HEK293 (cell line): Measurements from ENCODE around the gene HTR2C.

Experiments used
- CTCF ChIA-PET: fragments of 350-600 bp; formaldehyde crosslinking; extraction: SDS; loops from one replicate; lab custom pipeline; 2021; ENCODE audit warnings: antibody characterized with exemption; lab: Yijun Ruan, JAX
- POLR2A ChIA-PET: fragments of 300-600 bp; formaldehyde crosslinking; extraction: SDS; loops from one replicate; lab custom pipeline; 2020; ENCODE audit warnings: antibody characterized with exemption, inconsistent platforms; lab: Yijun Ruan, JAX
- H3K27ac ChIP-seq: fragments of 200-500 bp; sonication (Bioruptor generic); 2 replicates; pipeline ENCODE4 v1.5.1; 2014; ENCODE audit warnings: low read depth, low read length, control low read depth, inconsistent platforms; ENCODE audit errors: extremely low read depth
- H3K36me3 ChIP-seq, 2 experiments: fragments of 200-500 bp in 1 of 2; sonication (Bioruptor generic) in 1 of 2; 1 replicate in 1 of 2; 2 replicates in 1 of 2; pipeline ENCODE4 v1.5.1; 2014 to 2017; ENCODE audit warnings: inconsistent platforms in 2 of 2, low read length in 2 of 2; ENCODE audit not compliant: control insufficient read depth in 2 of 2, insufficient read depth in 1 of 2
- H3K4me1 ChIP-seq: fragments of 200-500 bp; sonication (Bioruptor generic); 2 replicates; pipeline ENCODE4 v1.5.1; 2014; ENCODE audit warnings: mild to moderate bottlenecking, low read length, inconsistent platforms; ENCODE audit not compliant: control insufficient read depth, insufficient read depth
- H3K4me3 ChIP-seq: 2 replicates; pipeline ENCODE4 v1.5.1; 2011; ENCODE audit warnings: low read depth, mild to moderate bottlenecking, control low read depth, low read length, moderate library complexity
- H3K9me3 ChIP-seq: fragments of 200-500 bp; sonication (Bioruptor generic); 2 replicates; pipeline ENCODE4 v1.5.1; 2014; ENCODE audit warnings: low read depth, low read length, inconsistent platforms; ENCODE audit not compliant: control insufficient read depth, insufficient read depth
- HOXA7 ChIP-seq: sonication (generic); formaldehyde crosslinking; IDR thresholded peaks from 2 replicates; pipeline ENCODE4 v1.8.1; 2022; ENCODE audit warnings: missing genetic modification reagents, borderline replicate concordance
- PATZ1 ChIP-seq: fragments of 450-650 bp; formaldehyde crosslinking; IDR thresholded peaks from 2 replicates; pipeline ENCODE4 v1.5.1; 2016; ENCODE audit warnings: missing biosample characterization, missing genetic modification characterization
- TRIM28 ChIP-seq: IDR thresholded peaks from 2 replicates; pipeline ENCODE4 v1.6.1; 2011; ENCODE audit warnings: low read length, control low read depth, borderline replicate concordance
- ZBTB17 ChIP-seq: fragments of 450-650 bp; formaldehyde crosslinking; IDR thresholded peaks from 2 replicates; pipeline ENCODE4 v1.5.1; 2016; ENCODE audit warnings: missing biosample characterization, missing genetic modification characterization
- ZBTB21 ChIP-seq: fragments of 450-650 bp; formaldehyde crosslinking; IDR thresholded peaks from 2 replicates; pipeline ENCODE4 v1.5.1; 2017; ENCODE audit warnings: missing biosample characterization, missing genetic modification characterization
- ZBTB48 ChIP-seq: fragments of 450-650 bp; formaldehyde crosslinking; IDR thresholded peaks from 2 replicates; pipeline ENCODE4 v1.5.1; 2016; ENCODE audit warnings: missing biosample characterization, missing genetic modification characterization
- ZNF175 ChIP-seq: fragments of 450-650 bp; formaldehyde crosslinking; IDR thresholded peaks from 2 replicates; pipeline ENCODE4 v1.5.1; 2016; ENCODE audit warnings: missing biosample characterization, missing genetic modification characterization
- ZNF184 ChIP-seq: fragments of 450-650 bp; IDR thresholded peaks from 2 replicates; pipeline ENCODE4 v1.5.1; 2018; ENCODE audit warnings: missing biosample characterization, mild to moderate bottlenecking, missing genetic modification characterization
- ZNF24 ChIP-seq: fragments of 450-650 bp; formaldehyde crosslinking; IDR thresholded peaks from 2 replicates; pipeline ENCODE4 v1.5.1; 2016; ENCODE audit warnings: missing biosample characterization, missing genetic modification characterization
- ZNF280D ChIP-seq: fragments of 450-650 bp; formaldehyde crosslinking; IDR thresholded peaks from 2 replicates; pipeline ENCODE4 v1.5.1; 2016; ENCODE audit warnings: missing biosample characterization, missing genetic modification characterization
- ZNF292 ChIP-seq: fragments of 450-650 bp; formaldehyde crosslinking; IDR thresholded peaks from 2 replicates; pipeline ENCODE4 v1.5.1; 2016; ENCODE audit warnings: low read depth, missing biosample characterization, missing genetic modification characterization, borderline replicate concordance
- ZNF433 ChIP-seq: fragments of 450-650 bp; formaldehyde crosslinking; IDR thresholded peaks from 2 replicates; pipeline ENCODE4 v1.5.1; 2016; ENCODE audit warnings: missing biosample characterization, missing genetic modification characterization, low read depth
- ZNF514 ChIP-seq: fragments of 450-650 bp; formaldehyde crosslinking; IDR thresholded peaks from 2 replicates; pipeline ENCODE4 v1.5.1; 2016; ENCODE audit warnings: missing biosample characterization, missing genetic modification characterization
- ZNF549 ChIP-seq: fragments of 450-650 bp; IDR thresholded peaks from 2 replicates; pipeline ENCODE4 v1.5.1; 2018; ENCODE audit warnings: missing biosample characterization, missing genetic modification characterization, mild to moderate bottlenecking, inconsistent platforms, moderate library complexity
- ZNF561 ChIP-seq: fragments of 450-650 bp; IDR thresholded peaks from 2 replicates; pipeline ENCODE4 v1.5.1; 2018; ENCODE audit warnings: missing biosample characterization, missing genetic modification characterization, borderline replicate concordance
- ZNF585B ChIP-seq: fragments of 450-650 bp; formaldehyde crosslinking; IDR thresholded peaks from 2 replicates; pipeline ENCODE4 v1.5.1; 2016; ENCODE audit warnings: missing biosample characterization, missing genetic modification characterization
- ZNF664 ChIP-seq: fragments of 450-650 bp; formaldehyde crosslinking; IDR thresholded peaks from 2 replicates; pipeline ENCODE4 v1.5.1; 2016; ENCODE audit warnings: missing biosample characterization, missing genetic modification characterization
- ZSCAN30 ChIP-seq: fragments of 450-650 bp; IDR thresholded peaks from 2 replicates; pipeline ENCODE4 v1.5.1; 2018; ENCODE audit warnings: missing biosample characterization, mild to moderate bottlenecking, missing genetic modification characterization, moderate library complexity
- TF ChIP-seq, protein P1 (sequence below): fragments of 450-650 bp; formaldehyde crosslinking; IDR thresholded peaks from 2 replicates; pipeline ENCODE4 v1.5.1; 2016; ENCODE audit warnings: missing biosample characterization, missing genetic modification characterization
- TF ChIP-seq, protein P2 (sequence below): fragments of 450-650 bp; formaldehyde crosslinking; IDR thresholded peaks from 2 replicates; pipeline ENCODE4 v1.5.1; 2017; ENCODE audit warnings: missing biosample characterization, missing genetic modification characterization
- TF ChIP-seq, protein P3 (sequence below): fragments of 450-650 bp; formaldehyde crosslinking; IDR thresholded peaks from 2 replicates; pipeline ENCODE4 v1.5.1; 2016; ENCODE audit warnings: missing biosample characterization, missing genetic modification characterization

The HTR2C gene

GRCh38 chrX:114766541-114766940, 182.7 kb downstream of the HTR2C start (continued):
- TF ChIP-seq ZBTB48 (no peak), ZBTB17 (no peak), ZNF561 (tag by site-specific recombination) (no peak)

- Histone ChIP-seq H3K27ac (no peak overlapping the region), H3K36me3 (no peaks in the 10 kb centered on the region), H3K4me1 (no peaks in the 10 kb centered on the region), H3K4me3 (no peak overlapping the region), H3K9me3 (peaks cover 2% of the 10 kb centered on the region)
- ChIA-PET CTCF (interaction anchor here (0.7 kb wide), 1 partner anchor 77 kb away, joined by 3 read pairs; no protein-coding TSS in a partner anchor), POLR2A (no interaction called here)
- TF ChIP-seq ZNF664 (no peak), HOXA7 (CRISPR knock-in tag) (no peak), ZNF433 (no peak), ZNF585B (tag by site-specific recombination) (no peak), ZNF280D (tag by site-specific recombination) (no peak), ZNF175 (tag by site-specific recombination) (no peak)
- TF ChIP-seq, protein P1, sequence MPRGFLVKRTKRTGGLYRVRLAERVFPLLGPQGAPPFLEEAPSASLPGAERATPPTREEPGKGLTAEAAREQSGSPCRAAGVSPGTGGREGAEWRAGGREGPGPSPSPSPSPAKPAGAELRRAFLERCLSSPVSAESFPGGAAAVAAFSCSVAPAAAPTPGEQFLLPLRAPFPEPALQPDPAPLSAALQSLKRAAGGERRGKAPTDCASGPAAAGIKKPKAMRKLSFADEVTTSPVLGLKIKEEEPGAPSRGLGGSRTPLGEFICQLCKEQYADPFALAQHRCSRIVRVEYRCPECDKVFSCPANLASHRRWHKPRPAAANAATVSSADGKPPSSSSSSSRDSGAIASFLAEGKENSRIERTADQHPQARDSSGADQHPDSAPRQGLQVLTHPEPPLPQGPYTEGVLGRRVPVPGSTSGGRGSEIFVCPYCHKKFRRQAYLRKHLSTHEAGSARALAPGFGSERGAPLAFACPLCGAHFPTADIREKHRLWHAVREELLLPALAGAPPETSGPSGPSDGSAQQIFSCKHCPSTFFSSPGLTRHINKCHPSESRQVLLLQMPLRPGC: no peak
- TF ChIP-seq, protein P2, sequence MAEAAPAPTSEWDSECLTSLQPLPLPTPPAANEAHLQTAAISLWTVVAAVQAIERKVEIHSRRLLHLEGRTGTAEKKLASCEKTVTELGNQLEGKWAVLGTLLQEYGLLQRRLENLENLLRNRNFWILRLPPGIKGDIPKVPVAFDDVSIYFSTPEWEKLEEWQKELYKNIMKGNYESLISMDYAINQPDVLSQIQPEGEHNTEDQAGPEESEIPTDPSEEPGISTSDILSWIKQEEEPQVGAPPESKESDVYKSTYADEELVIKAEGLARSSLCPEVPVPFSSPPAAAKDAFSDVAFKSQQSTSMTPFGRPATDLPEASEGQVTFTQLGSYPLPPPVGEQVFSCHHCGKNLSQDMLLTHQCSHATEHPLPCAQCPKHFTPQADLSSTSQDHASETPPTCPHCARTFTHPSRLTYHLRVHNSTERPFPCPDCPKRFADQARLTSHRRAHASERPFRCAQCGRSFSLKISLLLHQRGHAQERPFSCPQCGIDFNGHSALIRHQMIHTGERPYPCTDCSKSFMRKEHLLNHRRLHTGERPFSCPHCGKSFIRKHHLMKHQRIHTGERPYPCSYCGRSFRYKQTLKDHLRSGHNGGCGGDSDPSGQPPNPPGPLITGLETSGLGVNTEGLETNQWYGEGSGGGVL (tag by site-specific recombination): no peak
These were observed 190.8 kb downstream of the HTR2C start for GRCh38 chrX:114774691-114775090.

GRCh38 chrX:114782925-114783324, 199.0 kb downstream of the HTR2C start:
- no peak overlapping the region for H3K27ac ChIP-seq
- ChIA-PET CTCF (no interaction called here), POLR2A (no interaction called here)
- no peak overlapping the region for H3K4me3 ChIP-seq
- H3K4me1 ChIP-seq: no peaks in the 10 kb centered on the region
- H3K9me3 ChIP-seq: no peaks in the 10 kb centered on the region; the same call in 1 of the 2 replicates
- no peaks in the 10 kb centered on the region for H3K36me3 ChIP-seq
- TF ChIP-seq ZSCAN30 (tag by site-specific recombination) (no peak), ZNF184 (tag by site-specific recombination) (no peak), ZNF549 (no peak), ZNF292 (no peak), PATZ1 (tag by site-specific recombination) (no peak), ZNF514 (tag by site-specific recombination) (no peak), ZNF24 (no peak), TRIM28 (no peak), ZBTB21 (tag by site-specific recombination) (no peak)
- TF ChIP-seq, protein P3, sequence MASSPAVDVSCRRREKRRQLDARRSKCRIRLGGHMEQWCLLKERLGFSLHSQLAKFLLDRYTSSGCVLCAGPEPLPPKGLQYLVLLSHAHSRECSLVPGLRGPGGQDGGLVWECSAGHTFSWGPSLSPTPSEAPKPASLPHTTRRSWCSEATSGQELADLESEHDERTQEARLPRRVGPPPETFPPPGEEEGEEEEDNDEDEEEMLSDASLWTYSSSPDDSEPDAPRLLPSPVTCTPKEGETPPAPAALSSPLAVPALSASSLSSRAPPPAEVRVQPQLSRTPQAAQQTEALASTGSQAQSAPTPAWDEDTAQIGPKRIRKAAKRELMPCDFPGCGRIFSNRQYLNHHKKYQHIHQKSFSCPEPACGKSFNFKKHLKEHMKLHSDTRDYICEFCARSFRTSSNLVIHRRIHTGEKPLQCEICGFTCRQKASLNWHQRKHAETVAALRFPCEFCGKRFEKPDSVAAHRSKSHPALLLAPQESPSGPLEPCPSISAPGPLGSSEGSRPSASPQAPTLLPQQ: no peak
